Measurements from ENCODE around the gene FRS3.
A peak's percentile ranks its signal among the peaks of the same experiment; 100 is the strongest.

FRS3 gene

GRCh38 chr6:41741625-41742490, 37.8 kb downstream of the FRS3 start:
- DNase-seq (ENCODE audit: low read depth in 2 of 2) = no peak

DNA sequence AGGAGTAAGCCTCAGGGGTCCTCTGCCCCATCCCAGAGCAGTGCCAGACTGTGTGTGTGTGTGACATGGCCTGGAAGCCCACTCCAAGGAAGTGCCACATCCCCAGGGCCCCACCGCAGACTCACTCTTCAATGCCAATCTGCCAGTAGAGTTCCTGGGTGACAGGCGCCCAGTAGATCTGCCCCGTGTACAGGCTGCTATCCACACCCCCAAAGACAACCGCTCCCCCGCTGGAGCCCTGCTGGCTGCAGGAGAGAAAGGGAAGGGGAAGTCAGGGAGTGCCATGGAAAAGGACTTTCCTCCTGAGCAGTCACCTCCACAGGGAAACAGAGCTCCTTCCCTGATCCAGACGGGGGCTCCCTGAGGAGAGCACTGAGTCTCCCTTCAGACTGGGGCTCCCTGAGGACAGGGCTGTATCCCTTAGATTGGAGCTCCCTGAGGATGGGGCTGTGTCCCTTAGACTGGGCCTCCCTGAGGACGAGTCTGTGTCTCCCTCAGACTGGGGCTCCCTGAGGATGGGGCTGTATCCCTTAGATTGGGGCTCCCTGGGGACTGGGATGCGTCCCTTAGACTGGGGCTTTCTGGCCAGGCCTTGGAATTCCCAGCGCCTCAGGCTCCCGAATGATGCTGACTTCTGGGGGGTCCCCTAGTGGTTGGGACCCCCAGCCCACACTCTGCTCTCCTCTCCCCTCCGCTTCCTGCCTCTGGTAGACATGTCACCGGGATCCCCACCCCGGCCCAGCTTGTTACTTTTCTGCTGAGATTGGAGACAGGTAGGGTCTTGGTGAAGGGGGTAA, 39.1 kb downstream of the FRS3 start:
- no peak for DNase-seq (ENCODE audit: low read depth in 2 of 2)

GRCh38 chr6:41739041-41739440, 40.7 kb downstream of the FRS3 start:
- no peak for DNase-seq (ENCODE audit: low read depth in 2 of 2)

DNA sequence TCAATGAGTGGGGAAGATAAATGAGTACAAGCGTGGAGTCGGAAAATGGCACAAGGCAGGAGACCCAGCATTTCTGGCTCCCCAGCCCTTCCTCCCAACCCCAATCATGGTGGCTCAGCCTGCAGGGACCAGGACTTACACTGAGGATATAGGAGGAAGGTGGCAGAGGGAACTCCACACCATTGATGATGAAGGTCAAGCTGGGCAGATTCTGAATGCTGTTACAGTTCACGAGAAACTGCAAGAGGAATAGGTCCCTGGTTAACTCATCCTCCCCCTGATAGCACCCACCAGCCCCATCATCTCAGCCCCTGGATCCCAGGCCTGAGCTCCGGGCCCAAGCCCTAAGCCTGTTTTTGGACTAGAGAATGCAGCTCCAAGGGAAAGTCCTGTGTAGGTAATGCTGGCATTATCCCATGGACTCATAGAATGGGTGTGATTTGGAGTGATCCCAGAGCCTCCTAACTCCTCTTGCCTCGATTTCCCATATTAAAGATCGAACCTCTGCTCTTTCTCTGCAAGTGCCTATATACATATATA, 42.0 kb downstream of the FRS3 start:
- DNase-seq (ENCODE audit: low read depth in 2 of 2) = no peak

DNA sequence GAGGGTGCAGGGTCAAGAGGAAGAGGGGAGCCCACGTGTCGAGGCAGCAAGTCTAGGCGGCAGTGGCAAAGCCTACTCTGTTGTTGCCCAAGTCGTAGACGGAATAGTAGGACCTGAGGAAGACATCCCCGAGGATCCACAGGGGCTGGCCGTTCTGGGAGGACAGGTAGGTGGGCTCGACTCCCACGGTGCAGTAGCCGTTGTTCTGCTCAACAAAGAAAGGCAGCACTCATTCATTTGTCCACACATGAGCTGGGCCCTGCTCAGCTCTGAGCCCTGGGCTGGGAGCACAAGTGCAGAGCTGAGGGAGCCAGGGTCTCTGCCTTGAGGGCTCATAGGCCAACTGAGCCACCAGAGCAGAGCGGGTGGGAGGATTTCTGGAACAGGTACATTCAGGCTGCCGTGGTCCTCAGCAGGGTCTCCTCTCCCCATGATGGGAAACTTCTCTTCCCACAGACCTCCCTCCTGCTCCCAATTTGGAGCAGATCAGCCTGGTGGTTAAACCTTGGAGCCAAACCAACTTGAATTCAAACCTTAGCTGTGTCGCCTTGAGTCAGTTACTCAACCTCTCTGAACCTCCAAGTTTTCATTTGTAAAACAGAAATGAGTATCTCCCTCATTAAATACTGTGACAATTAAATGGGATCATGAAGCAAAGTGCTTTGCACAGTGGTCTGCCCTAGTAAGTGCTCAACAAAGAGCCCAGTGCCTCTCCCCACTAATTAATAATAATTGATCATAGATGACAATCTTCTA, 42.7 kb downstream of the FRS3 start:
- no peak for DNase-seq (ENCODE audit: low read depth in 2 of 2)

DNA sequence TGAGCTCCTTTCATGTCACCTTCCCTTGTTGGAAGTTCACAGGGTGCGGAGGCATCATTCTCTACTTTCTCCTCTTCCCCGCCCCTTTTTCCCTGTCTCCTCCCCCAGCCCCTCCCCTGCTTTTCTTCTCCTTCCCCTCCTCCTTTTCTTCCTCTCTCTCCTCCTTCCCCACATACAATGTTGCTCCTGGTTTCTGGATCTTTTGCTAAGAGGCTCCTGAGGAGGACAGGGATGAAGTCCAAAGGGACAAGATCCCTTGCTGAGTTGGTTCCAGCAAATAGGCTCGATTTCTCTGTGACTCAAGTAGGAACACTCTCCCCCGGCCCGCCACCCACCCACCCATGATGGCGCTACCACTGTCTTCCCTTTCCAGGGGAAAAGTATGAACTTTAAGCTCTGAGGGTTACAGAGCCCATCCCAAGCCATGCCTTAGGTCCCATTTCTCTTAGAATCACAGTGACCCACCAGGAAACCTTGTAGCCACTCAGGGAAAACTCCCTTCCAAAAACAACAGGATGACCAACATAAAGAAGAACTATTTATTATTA, 43.4 kb downstream of the FRS3 start:
- no peak for DNase-seq (ENCODE audit: low read depth in 2 of 2)

DNA sequence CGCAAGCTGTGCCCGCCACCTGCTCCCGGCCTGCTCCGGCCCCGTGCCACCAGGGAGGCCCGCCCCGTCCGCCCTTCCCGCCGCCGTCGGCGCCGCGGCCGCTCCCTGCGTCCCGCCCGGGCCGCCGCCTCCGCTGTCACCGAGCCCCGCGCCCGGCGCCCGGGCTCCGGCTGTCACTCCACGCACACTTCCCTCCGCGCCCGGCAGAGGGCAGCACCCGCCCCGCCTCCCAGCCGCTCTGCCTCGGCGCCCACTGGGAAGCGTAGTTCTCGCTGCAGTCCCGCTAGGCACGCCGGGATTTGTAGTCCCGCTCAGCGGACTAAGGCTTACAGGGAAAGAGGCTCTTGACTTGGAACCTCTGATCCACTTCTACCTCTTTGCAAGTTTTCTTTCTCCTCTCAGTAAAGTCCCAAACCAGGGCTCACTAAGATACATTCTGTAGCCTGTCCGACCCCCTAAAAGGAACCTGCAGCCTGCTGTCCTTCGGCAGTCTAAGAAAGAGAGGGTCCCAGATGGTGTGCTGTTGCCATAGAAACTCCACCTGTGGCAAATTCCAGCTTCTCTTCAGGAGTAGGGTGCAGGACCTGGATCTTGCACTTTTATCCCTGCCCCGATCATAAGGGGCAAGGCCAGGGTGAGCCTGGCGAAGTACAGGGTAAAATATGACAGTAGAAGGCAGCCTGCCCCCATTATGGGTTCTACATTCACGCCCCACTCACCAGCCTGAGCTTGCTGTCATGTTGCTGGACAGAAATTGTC, 44.1 kb downstream of the FRS3 start, which contains the start of gene TFEB:
Gene TFEB (minus strand): TSS at position 182 of the 759 bp plus-strand sequence. CDS start 44,395 bp downstream, outside the sequence.
- peak; percentile 87 to 91 for DNase-seq (ENCODE audit: low read depth in 2 of 2)

DNA sequence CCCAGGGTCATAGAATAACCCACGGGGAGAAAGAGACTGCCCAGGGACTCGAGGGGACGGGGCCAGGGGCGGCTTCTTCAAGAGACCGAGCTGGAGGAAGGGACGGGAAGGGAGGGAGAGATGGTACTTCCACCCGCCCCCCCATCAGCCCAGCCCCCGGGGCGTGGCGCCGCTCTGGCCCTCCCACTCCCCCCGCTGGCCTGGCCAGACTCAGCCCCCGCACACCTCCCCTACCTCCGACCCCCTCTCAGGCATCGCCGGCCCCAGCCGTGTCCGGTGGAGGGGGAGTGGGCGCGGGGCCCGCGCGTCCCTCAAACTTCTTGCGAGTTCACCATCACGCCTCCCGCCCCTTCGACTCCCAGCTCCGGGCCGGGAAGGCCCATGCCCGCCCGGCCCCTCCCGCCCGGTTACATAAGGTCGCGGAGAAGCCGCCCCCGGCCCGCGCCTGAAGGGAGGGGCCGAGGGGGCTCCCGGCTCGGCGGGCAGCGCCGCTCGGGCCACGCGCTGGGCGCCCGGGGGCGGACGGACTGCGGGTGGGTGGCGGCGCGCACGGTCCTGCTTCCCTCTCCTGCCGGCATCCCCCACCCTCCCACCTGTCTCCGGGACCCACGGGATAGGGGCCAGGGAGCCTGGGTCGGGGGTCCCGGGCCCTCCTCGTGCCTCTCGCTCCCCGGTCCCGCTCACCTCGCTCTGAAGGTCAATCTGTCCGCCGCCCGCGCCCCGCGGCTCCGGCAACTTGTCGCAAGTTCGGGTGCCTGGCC, 44.9 kb downstream of the FRS3 start:
- DNase-seq (ENCODE audit: low read depth in 2 of 2) = peak; percentile 49 to 59

- DNase-seq (ENCODE audit: low read depth in 2 of 2) = peak; percentile 38 to 45
Measured at GRCh38 chr6:41733707-41734665, 45.7 kb downstream of the FRS3 start.

DNA sequence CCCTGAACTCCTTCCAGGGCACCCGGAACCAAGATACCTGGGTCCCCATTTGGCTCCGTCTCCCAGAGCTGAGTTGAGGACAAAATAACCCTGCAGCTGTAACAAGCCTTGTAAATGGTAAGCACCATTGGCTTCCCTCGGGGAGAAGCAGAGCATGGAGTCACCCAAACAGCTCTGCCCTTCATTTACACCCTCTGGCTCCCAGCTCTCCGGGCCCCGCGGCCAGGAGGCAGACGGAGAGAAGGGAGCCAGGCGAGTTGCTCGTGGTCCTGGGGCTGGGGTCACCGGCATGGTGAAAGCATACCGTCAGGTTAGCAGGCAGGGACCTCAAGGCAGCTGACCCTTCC, 46.4 kb downstream of the FRS3 start:
- DNase-seq (ENCODE audit: low read depth in 2 of 2) = no peak

DNA sequence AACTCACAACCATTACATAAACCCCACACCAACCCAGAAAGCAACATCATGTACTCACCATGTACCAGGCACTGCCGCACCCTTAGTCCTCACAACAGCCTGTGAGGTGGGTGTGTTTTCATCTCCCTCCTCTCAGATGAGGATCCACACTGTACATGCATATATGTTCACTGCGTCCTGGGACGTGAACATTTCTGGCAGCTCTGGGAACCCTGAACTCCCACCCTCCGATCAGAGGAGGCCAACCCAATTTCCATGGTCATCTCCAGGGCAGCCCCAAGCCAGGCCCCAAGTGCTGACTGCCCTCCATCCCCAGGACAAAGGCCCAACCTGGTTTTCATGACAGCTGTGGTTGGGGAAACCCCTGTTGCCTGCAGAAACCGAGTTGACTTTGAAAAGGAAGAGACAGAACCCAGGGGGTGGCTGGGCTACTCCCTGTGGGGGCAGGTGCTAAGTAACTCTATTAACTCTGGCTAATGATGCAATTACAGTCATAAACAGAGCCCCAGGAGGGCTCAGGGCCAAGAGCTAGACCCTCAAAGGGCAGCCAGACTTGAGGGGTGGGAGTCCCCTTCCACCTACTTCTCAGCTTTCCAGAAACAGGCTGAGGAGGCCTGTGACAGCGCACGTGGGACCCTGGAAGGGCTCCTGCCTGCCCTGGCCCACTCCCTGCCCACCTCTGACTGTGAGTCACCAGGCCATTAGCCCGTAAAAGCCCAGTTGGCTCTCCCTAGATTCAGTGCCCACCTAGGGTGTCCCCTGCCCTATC, 46.9 kb downstream of the FRS3 start:
- DNase-seq (ENCODE audit: low read depth in 2 of 2) = peak; percentile 38 to 44

- no peak for DNase-seq (ENCODE audit: low read depth in 2 of 2)
Measured at GRCh38 chr6:41732149-41732548, 47.6 kb downstream of the FRS3 start.

DNA sequence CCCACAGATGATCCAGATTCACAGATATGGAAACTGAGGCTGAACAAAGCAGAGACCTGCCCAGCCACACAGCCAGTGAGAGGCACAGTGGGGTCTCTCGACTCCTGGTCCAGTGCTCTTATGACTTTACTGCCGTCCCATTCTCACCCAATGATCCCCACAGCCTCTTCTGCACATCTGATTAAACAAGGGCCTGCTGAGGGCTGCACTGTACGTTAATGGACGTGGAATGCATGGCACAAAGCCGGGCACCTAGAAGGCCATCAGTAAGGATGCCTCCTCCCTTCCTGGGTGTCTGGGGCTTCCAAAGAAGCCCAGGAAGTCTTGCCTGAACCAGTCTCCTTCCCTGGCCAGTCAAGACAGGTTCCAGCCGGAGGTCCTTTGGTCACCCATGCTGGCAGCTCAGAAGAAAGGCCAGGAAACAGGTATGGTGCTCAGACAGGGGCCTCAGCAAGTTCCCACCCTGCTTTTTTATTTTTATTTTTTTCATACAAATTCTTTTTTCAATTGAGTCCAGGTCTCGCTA, 48.1 kb downstream of the FRS3 start:
- no peak for DNase-seq (ENCODE audit: low read depth in 2 of 2)

GRCh38 chr6:41730531-41731436, 48.9 kb downstream of the FRS3 start:
- DNase-seq (ENCODE audit: low read depth in 2 of 2) = no peak

DNA sequence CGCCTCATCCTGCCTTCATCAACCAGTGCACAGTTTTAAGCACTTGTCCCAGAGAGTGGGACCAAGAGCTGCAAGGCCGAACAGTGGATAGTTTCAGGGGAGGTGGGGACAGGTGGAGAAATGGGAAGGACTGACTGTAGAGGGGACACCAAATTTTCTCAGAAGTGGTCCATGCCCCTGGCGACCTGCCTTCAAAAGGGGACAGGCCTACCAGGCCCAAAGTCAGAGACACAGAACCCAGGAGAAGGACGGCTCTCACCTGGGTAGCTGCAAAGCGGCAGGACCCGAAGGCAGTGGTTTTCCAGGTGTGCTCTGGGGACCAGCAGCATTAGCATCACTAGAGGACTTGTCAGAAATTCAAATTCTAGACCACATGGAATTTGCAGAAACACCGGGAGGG, 50.1 kb downstream of the FRS3 start:
- DNase-seq (ENCODE audit: low read depth in 2 of 2) = no peak

DNA sequence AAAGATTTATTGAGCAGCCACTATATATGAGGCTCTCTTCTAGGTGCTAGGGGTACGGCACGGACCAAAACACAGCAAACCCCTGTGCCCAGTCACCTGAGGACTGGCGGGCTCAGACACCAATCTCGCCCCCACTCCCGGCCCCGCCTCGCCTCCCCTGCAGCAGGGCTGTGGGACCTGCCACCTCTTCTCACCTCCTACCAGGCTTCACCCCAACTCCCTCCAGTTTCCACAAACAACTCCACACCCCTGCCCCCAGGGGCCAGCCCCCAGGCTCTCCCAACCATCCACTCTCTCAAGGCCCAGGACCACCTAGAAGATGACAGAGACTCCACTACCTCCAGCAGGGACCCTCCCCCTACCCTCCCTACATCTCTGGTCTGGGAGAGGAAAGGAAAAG, 50.7 kb downstream of the FRS3 start:
- DNase-seq (ENCODE audit: low read depth in 2 of 2) = no peak

Measured in stimulated activated CD8-positive, alpha-beta memory T cell treated with anti-CD3 and anti-CD28 coated beads, Interleukin-2, amount 100 ng/mL, for 48 hours (primary cell).